Natural killer cell (primary cell): Measurements from ENCODE around the gene RNF213. TPM values are rescaled to one million over a fixed set of nuclear protein-coding genes. Genes with fewer than 3 reads are reported as not detected.
A peak's percentile ranks its signal among the peaks of the same experiment; 100 is the strongest.

Experiments
- ATAC-seq, 3 donors: fragments of 150-1000 bp in 2 of 3; fragments of 200-7000 bp in 1 of 3; cut with Tn5 transposase; 1 replicate in 1 of 3; 2 replicates in 2 of 3; pipeline ENCODE4 v1.10.0; 2021; ENCODE audit warnings: mild to moderate bottlenecking in 2 of 3, moderate library complexity in 2 of 3
- DNase-seq, 2 donors: peaks; one replicate each; pipeline versions ENCODE4 v3.0.0 to v3.0.0-alpha.2; 2013 to 2021; ENCODE audit warnings: mixed read lengths in 1 of 2
- H3K27ac ChIP-seq: one replicate; pipeline ENCODE4 v1.5.1; 2013; ENCODE audit warnings: mild to moderate bottlenecking, low read length
- H3K27me3 ChIP-seq: one replicate; pipeline ENCODE4 v1.6.1; 2013; ENCODE audit warnings: low read length; ENCODE audit not compliant: control insufficient read depth, insufficient read depth
- H3K36me3 ChIP-seq: one replicate; pipeline ENCODE4 v1.6.1; 2013; ENCODE audit warnings: low read length; ENCODE audit not compliant: control insufficient read depth, insufficient read depth
- H3K4me1 ChIP-seq: one replicate; pipeline ENCODE4 v1.6.1; 2013; ENCODE audit warnings: low read length; ENCODE audit not compliant: control insufficient read depth, insufficient read depth
- H3K4me3 ChIP-seq: one replicate; pipeline ENCODE4 v1.5.1; 2013; ENCODE audit warnings: low read length
- H3K9me3 ChIP-seq: one replicate; pipeline ENCODE4 v1.6.1; 2013; ENCODE audit warnings: low read length; ENCODE audit not compliant: control insufficient read depth, insufficient read depth
- H3K27ac Mint-ChIP-seq, 2 donors: one replicate each; pipeline ENCODE4 v1.8.0; 2022; ENCODE audit warnings: mild to moderate bottlenecking in 2 of 2, mixed read lengths in 2 of 2, moderate library complexity in 1 of 2
- H3K27me3 Mint-ChIP-seq, 2 donors: one replicate each; pipeline ENCODE4 v1.8.0; 2022; ENCODE audit warnings: low read depth in 2 of 2, mixed read lengths in 2 of 2
- H3K36me3 Mint-ChIP-seq: one replicate; pipeline ENCODE4 v1.8.0; 2022; ENCODE audit warnings: mixed read lengths
- H3K4me1 Mint-ChIP-seq, 2 donors: one replicate each; pipeline ENCODE4 v1.8.0; 2022; ENCODE audit warnings: mixed read lengths in 2 of 2
- H3K4me3 Mint-ChIP-seq: one replicate; pipeline ENCODE4 v1.8.0; 2022; ENCODE audit warnings: mild to moderate bottlenecking, moderate library complexity, mixed read lengths
- H3K9me3 Mint-ChIP-seq, 2 donors: one replicate each; pipeline ENCODE4 v1.8.0; 2022; ENCODE audit warnings: mixed read lengths in 2 of 2
- CTCF ChIP-seq: fragments of 200-600 bp; IDR thresholded peaks from one replicate; pipeline ENCODE4 v1.8.0; 2022; ENCODE audit warnings: antibody characterized with exemption
- WGBS: methylation state at CpG from one replicate; pipeline ENCODE4 v1.1.7; 2013; ENCODE audit warnings: missing lambda C conversion rate; ENCODE audit not compliant: insufficient coverage; 5-methylcytosine and 5-hydroxymethylcytosine counted together
- intact Hi-C: fragments of 100-400 bp; cut with micrococcal nuclease; formaldehyde crosslinking; loops from one replicate; pipeline ENCODE4 v1.14.2; 2022
- total RNA-seq, 4 donors: library from RNA; stranded (reverse); fragments of 120-200 nt in 1 of 4; gene quantifications; one replicate each; pipeline versions ENCODE4 v1.2.3 to v1.2.4, GENCODE V29; 2013 to 2022

Gene RNF213
- total RNA-seq, 3 donors from 2014 or later (not counting 1 experiment from before 2014, with no cell fraction given), result 929 to 1,120 (median 1,060) TPM

- H3K36me3 Mint-ChIP-seq, result peaks cover 33% of the 10 kb centered on the region
- no peak for DNase-seq
Measured at GRCh38 chr17:80381416-80381923, 120.8 kb downstream of the RNF213 start.

GRCh38 chr17:80382446-80382845, 121.8 kb downstream of the RNF213 start:
- no peak overlapping the region for H3K4me3 Mint-ChIP-seq

More at GRCh38 chr17:80381416-80381923, 120.8 kb downstream of the RNF213 start:
- intact Hi-C loops, result no loop called here
- Mint-ChIP-seq H3K4me3 (no peak overlapping the region), H3K27me3 (no peaks in the 10 kb centered on the region), H3K9me3 (no peaks in the 10 kb centered on the region), H3K4me1 (peaks cover 0 to 3% of the 10 kb centered on the region in 2 donors), H3K27ac (peak overlapping the region in 1 of 2 donors; percentile 51)
- Histone ChIP-seq H3K4me3 (no peak overlapping the region), H3K36me3 (peaks cover 98% of the 10 kb centered on the region), H3K27ac (no peak overlapping the region), H3K27me3 (no peaks in the 10 kb centered on the region), H3K9me3 (no peaks in the 10 kb centered on the region), H3K4me1 (no peaks in the 10 kb centered on the region)
- 98% methylated on average over 18 of the region's 18 CpGs for WGBS
- TF ChIP-seq CTCF, result no peak
- no peak for ATAC-seq

GRCh38 chr17:80382956-80383355, 122.3 kb downstream of the RNF213 start:
- Mint-ChIP-seq H3K4me3 (no peak overlapping the region), H3K27me3 (no peaks in the 10 kb centered on the region), H3K4me1 (peaks cover 0 to 3% of the 10 kb centered on the region in 2 donors), H3K36me3 (peaks cover 25% of the 10 kb centered on the region), H3K9me3 (no peaks in the 10 kb centered on the region), H3K27ac (peak overlapping the region; percentile 53 to 78)
- no peak for ATAC-seq
- no peaks in the 10 kb centered on the region for H3K27me3 ChIP-seq
- intact Hi-C loops, result no loop called here
- TF ChIP-seq CTCF, result no peak
- DNase-seq, result no peak
- peaks cover 97% of the 10 kb centered on the region for H3K36me3 ChIP-seq
- no peaks in the 10 kb centered on the region for H3K9me3 ChIP-seq
- H3K4me3 ChIP-seq, result no peak overlapping the region
- 96% methylated on average over 8 of the region's 8 CpGs for WGBS
- H3K4me1 ChIP-seq, result no peaks in the 10 kb centered on the region
- no peak overlapping the region for H3K27ac ChIP-seq

More at GRCh38 chr17:80382446-80382845, 121.8 kb downstream of the RNF213 start:
- Histone ChIP-seq H3K4me1 (no peaks in the 10 kb centered on the region), H3K36me3 (peaks cover 98% of the 10 kb centered on the region), H3K27ac (no peak overlapping the region), H3K9me3 (no peaks in the 10 kb centered on the region), H3K4me3 (no peak overlapping the region), H3K27me3 (no peaks in the 10 kb centered on the region)
- DNase-seq (no peak), ATAC-seq (no peak)
- no peak for TF ChIP-seq CTCF
- Mint-ChIP-seq H3K9me3 (no peaks in the 10 kb centered on the region), H3K4me1 (peaks cover 0 to 3% of the 10 kb centered on the region in 2 donors), H3K27me3 (no peaks in the 10 kb centered on the region), H3K36me3 (peaks cover 29% of the 10 kb centered on the region), H3K27ac (peak overlapping the region in 1 of 2 donors; percentile 53)
- intact Hi-C loops, result no loop called here
- 96% methylated on average over 3 of the region's 3 CpGs for WGBS
